BLaER1 treated with 17β-estradiol and CSF1 and Interleukin-3, amounts not matched to agents 10 nM and 100 nM (cell line): ENCODE measurements around the gene ST6GALNAC1.
A peak's percentile ranks its signal among the peaks of the same experiment; 100 is the strongest.

Experiments
- H3K27ac ChIP-seq, 11 experiments: shearing (Covaris generic); formaldehyde crosslinking; 2 replicates each; pipeline ENCODE4 v1.8.1; 2022
- H3K27me3 ChIP-seq, 11 experiments: shearing (Covaris generic); formaldehyde crosslinking; 2 replicates each; pipeline ENCODE4 v1.8.1; 2022
- H3K36me3 ChIP-seq, 11 experiments: shearing (Covaris generic); formaldehyde crosslinking; 2 replicates each; pipeline ENCODE4 v1.8.1; 2022
- H3K4me1 ChIP-seq, 10 experiments: shearing (Covaris generic); formaldehyde crosslinking; 2 replicates each; pipeline ENCODE4 v1.8.1; 2022
- H3K4me2 ChIP-seq, 11 experiments: shearing (Covaris generic); formaldehyde crosslinking; 2 replicates each; pipeline ENCODE4 v1.8.1; 2022
- H3K4me3 ChIP-seq, 10 experiments: shearing (Covaris generic); formaldehyde crosslinking; 2 replicates each; pipeline ENCODE4 v1.8.1; 2022
- H3K9ac ChIP-seq, 11 experiments: shearing (Covaris generic); formaldehyde crosslinking; 2 replicates each; pipeline ENCODE4 v1.8.1; 2022
- H3K9me3 ChIP-seq, 11 experiments: shearing (Covaris generic); formaldehyde crosslinking; replicated peaks in 1 of 11; 2 replicates each; pipeline ENCODE4 v1.8.1; 2022
- H4K20me1 ChIP-seq, 11 experiments: shearing (Covaris generic); formaldehyde crosslinking; 2 replicates each; pipeline ENCODE4 v1.8.1; 2022
- Cebpa-rat ChIP-seq, 11 experiments: shearing (Covaris generic); IDR thresholded peaks; 2 replicates each; pipeline ENCODE4 v1.8.1; 2022

The ST6GALNAC1 gene

DNA sequence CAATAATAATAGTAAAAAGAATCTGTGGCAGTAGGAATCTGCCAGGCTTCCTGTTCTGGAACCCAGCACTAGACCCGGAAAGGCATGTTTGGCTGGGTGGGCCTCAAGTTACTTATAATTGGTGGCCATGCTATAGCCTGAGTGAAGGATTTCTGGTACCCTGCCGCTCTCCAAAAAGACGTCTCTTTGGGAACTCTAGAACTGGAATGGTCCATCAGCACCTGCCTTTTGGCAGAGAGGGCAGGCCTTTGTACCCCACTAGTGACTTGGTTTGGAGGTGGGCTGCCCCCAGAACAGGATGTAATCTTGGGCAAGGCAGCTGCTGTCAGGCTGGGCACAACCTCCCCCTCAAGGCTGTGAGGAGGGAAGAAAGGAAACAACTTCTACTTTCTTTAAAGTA is 29.3 kb upstream of the ST6GALNAC1 start:
- Histone ChIP-seq H3K9ac (no peak overlapping the region), H3K4me2 (peak overlapping the region; percentile 84 to 96 (median 90)), H3K9me3 (peaks cover 0 to 20% (median 8%) of the 10 kb centered on the region in 11 experiments; a peak in 11 of 22 replicates), H3K4me3 (peak overlapping the region in 3 of 10 experiments; percentile 68 to 72 (median 71); a peak in 5 of 20 replicates), H3K36me3 (no peaks in the 10 kb centered on the region), H4K20me1 (no peaks in the 10 kb centered on the region), H3K4me1 (peaks cover 22 to 47% (median 39%) of the 10 kb centered on the region in 10 experiments), H3K27ac (peak overlapping the region in 3 of 11 experiments; percentile 4 to 76 (median 29); a peak in 1 of 22 replicates), H3K27me3 (no peaks in the 10 kb centered on the region)
- no peak for TF ChIP-seq Cebpa-rat (IDR thresholded peaks at IDR 0.05)

DNA sequence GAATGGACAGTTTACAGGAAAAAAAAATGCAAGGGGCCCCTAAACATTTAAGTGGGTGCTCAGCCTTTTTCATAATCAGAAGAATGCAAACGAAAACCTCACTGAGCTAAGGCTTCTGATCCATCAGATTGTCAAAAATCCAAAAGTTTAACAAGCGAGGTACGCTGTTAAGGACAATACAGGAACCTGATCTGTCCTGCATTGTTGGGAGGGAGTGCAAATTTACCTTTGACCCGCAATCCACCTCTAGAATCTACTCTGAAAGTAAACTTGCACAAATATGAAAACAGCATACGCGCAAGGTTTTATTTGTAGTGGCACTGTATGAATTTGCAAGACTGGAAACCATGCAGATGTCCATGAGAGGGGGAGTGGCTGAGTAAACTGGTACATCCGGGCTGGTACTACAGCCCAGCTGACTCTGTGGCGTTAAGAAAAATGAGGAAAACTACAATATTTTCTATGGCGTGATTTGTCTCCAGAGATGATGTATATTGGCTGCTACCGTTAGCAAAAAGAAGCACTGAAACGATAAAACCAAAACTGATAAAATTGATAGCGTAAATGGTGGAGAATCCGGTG is 28.8 kb upstream of the ST6GALNAC1 start:
- Histone ChIP-seq H3K4me1 (peaks cover 17 to 43% (median 35%) of the 10 kb centered on the region in 10 experiments), H4K20me1 (no peaks in the 10 kb centered on the region), H3K4me3 (peak overlapping the region; percentile 64 to 78 (median 71)), H3K36me3 (no peaks in the 10 kb centered on the region), H3K4me2 (peak overlapping the region; percentile 84 to 96 (median 90)), H3K9ac (peak overlapping the region; percentile 74 to 85 (median 82)), H3K27me3 (no peaks in the 10 kb centered on the region), H3K9me3 (peaks cover 0 to 20% (median 8%) of the 10 kb centered on the region in 11 experiments; a peak in 11 of 22 replicates), H3K27ac (peak overlapping the region; percentile 56 to 86 (median 79))
- no peak for TF ChIP-seq Cebpa-rat (IDR thresholded peaks at IDR 0.05)

DNA sequence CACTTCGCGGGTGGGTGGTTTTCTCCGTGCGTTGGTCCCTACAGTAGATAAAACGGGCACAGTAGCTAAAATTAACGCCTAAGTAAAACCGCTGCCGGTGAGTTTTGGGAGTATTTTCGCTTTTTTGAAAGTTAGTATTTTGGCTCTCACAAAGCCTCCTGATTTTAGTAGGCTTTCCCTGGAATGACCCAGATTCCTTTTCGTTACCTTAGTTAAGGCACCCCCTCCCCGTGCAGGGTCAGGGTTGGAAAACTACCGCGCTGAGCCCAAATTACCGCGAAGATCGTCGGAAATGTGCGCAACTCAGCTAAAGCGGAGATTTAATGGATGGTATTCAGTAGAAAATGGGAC is 28.3 kb upstream of the ST6GALNAC1 start:
- H3K4me3 ChIP-seq = peak overlapping the region; percentile 64 to 78 (median 71)
- no peaks in the 10 kb centered on the region for H3K36me3 ChIP-seq
- H3K9me3 ChIP-seq = peaks cover 0 to 20% (median 8%) of the 10 kb centered on the region in 11 experiments; a peak in 11 of 22 replicates
- peak overlapping the region; percentile 74 to 85 (median 82) for H3K9ac ChIP-seq
- H3K4me2 ChIP-seq = peak overlapping the region; percentile 84 to 96 (median 90)
- TF ChIP-seq Cebpa-rat (IDR thresholded peaks at IDR 0.05) = no peak
- H3K27ac ChIP-seq = peak overlapping the region; percentile 56 to 86 (median 79)
- H4K20me1 ChIP-seq = no peaks in the 10 kb centered on the region
- peaks cover 17 to 43% (median 30%) of the 10 kb centered on the region in 10 experiments for H3K4me1 ChIP-seq
- H3K27me3 ChIP-seq = no peaks in the 10 kb centered on the region

DNA sequence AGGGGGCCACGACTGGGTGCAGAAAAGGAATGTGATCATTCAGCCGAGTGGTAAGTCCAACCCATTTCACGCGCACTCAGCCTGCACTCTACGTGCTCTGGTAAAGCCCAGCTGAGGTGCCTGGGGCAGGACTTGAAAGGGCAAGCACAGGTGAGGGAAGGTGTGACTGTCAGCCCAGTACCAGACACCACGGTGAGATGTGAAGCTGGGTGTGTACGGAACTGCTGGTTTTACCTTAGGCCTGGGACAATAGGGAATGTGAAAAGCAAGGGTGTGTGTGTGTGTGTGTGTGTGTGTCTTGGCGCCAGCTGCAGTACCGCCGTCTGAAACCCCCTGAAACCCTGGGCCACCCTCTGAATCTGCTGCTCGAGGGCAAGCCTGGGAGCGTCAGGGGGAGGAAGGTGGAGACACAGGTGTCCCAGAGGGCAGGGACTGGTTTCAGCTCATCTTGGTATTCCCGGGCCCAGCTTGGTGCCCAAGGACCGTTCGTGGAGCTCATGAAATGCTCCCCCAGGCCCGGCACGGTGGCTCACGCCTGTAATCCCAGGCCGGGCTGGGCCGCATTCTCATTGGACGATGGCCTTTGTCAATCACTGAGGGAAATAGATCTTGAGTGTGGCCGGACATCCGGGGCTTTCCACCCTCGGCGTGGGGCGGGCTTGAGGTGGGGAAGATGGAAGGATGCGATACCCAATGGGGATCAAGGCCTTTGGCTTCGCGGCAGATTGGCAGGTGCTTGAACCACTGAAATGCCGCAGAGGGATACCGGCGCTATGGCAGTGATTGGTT is 27.8 kb upstream of the ST6GALNAC1 start:
- Histone ChIP-seq H3K4me3 (peak overlapping the region; percentile 64 to 78 (median 71)), H3K27ac (peak overlapping the region; percentile 64 to 86 (median 79))
- no peak for TF ChIP-seq Cebpa-rat (IDR thresholded peaks at IDR 0.05)

DNA sequence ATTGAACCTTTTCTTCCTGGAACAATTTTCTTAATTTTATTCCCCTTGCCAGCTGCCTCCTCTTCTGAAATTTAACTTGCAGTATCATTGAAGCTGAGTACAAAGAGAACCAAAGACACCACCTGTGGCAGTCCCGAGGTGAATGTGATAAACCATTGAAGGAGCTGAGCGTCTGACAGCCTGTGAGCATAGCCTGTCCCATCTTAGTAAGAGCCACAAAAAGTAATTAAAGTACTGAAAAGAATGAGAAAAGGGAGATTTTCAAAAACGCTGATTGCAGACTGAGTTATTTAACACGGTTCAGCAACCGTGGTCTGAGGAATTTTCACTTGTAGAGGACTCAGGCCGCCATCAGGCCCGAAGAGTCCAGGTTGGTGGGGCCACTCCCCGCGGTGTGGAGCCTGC is 27.2 kb upstream of the ST6GALNAC1 start:
- H3K27me3 ChIP-seq = no peaks in the 10 kb centered on the region
- no peaks in the 10 kb centered on the region for H4K20me1 ChIP-seq
- H3K9me3 ChIP-seq = peaks cover 0 to 20% (median 8%) of the 10 kb centered on the region in 11 experiments; a peak in 11 of 22 replicates
- peak overlapping the region in 2 of 11 experiments; percentile 68 to 79; a peak in 2 of 22 replicates for H3K9ac ChIP-seq
- H3K4me3 ChIP-seq = peak overlapping the region in 4 of 10 experiments; percentile 49 to 72 (median 68); a peak in 7 of 20 replicates
- no peak for TF ChIP-seq Cebpa-rat (IDR thresholded peaks at IDR 0.05)
- H3K36me3 ChIP-seq = no peaks in the 10 kb centered on the region
- peaks cover 17 to 40% (median 27%) of the 10 kb centered on the region in 10 experiments for H3K4me1 ChIP-seq
- H3K27ac ChIP-seq = peak overlapping the region in 6 of 11 experiments; percentile 75 to 86 (median 84); a peak in 9 of 22 replicates
- peak overlapping the region; percentile 55 to 89 (median 80); a peak in 21 of 22 replicates for H3K4me2 ChIP-seq

More for the DNA sequence above, 27.8 kb upstream of the ST6GALNAC1 start:
- Histone ChIP-seq H3K27me3 (no peaks in the 10 kb centered on the region), H3K4me2 (peak overlapping the region; percentile 63 to 96 (median 87)), H3K36me3 (no peaks in the 10 kb centered on the region), H3K9ac (peak overlapping the region; percentile 74 to 85 (median 82)), H4K20me1 (no peaks in the 10 kb centered on the region), H3K4me1 (peaks cover 17 to 40% (median 27%) of the 10 kb centered on the region in 10 experiments), H3K9me3 (peaks cover 0 to 20% (median 8%) of the 10 kb centered on the region in 11 experiments; a peak in 11 of 22 replicates)

DNA sequence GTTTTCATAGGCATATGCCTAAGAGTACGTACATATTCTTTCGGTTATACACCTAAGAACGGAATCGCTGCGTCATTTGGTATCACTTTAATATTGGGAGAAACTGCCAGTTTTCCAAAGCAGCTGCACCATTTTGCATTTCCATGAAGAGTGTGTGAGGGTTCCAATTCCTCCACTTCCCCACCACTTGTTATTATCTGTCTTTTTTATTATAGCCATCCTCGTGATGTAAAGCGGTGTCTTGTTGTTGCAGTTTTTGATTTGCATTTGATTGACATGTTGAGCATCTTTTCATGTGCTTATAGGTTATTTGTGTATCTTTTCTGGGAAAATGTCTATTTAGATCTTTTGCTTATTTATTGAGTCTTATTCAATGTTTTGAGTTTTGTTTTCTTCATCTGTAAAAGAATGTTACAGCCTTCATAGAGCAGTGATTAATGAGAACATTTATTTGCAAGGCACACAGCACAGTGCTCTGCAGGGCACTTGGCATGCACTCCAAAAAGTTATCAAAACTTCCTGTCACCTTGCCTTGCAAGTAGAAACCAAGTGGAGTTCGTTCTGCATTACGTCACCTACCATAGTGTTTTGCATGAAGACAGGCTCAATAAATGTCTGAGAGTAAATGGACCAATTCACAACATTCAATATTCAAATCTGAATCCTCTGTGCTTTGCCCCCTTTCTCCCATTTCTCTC is 26.6 kb upstream of the ST6GALNAC1 start:
- peaks cover 17 to 40% (median 27%) of the 10 kb centered on the region in 10 experiments for H3K4me1 ChIP-seq
- no peaks in the 10 kb centered on the region for H3K36me3 ChIP-seq
- no peak overlapping the region for H3K4me3 ChIP-seq
- no peak overlapping the region for H3K27ac ChIP-seq
- TF ChIP-seq Cebpa-rat (IDR thresholded peaks at IDR 0.05) = no peak
- H3K9ac ChIP-seq = no peak overlapping the region
- no peaks in the 10 kb centered on the region for H4K20me1 ChIP-seq
- H3K9me3 ChIP-seq = peaks cover 0 to 20% (median 8%) of the 10 kb centered on the region in 11 experiments; a peak in 11 of 22 replicates
- no peak overlapping the region; a peak in 1 of 22 replicates for H3K4me2 ChIP-seq
- no peaks in the 10 kb centered on the region for H3K27me3 ChIP-seq

DNA sequence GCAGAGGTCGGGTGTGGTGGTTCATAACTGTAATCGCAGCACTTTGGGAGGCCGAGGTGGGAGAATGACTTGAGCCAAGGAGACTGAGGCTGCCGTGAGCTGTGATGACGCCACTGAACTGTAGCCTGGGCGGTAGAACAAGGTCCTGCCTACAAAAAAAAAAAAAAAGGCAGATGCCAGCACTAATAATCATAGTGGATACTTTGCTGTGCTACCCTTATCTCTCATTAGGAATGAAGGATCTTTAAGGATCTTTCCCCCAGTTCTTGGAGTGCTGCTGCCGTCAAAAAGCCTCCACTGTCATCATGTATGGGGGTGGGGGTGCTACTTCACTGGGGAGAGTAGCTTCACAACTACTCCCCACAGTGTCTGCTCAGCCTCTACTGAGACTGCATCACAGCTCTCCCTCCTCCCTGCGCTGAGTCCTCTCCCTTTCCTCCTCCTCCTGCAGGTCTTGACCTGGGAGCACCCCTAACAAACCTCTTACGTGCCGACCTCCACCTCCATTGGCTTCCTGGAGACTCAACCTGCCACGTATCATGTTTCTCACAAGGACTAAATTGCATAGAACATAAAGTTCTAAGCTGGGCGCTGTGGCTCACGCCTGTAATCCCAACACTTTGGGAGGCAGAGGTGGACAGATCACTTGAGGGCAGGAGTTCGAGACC is 24.4 kb upstream of the ST6GALNAC1 start:
- Histone ChIP-seq H3K9me3 (peaks cover 0 to 15% (median 8%) of the 10 kb centered on the region in 11 experiments; a peak in 11 of 22 replicates), H3K27me3 (no peaks in the 10 kb centered on the region)

DNA sequence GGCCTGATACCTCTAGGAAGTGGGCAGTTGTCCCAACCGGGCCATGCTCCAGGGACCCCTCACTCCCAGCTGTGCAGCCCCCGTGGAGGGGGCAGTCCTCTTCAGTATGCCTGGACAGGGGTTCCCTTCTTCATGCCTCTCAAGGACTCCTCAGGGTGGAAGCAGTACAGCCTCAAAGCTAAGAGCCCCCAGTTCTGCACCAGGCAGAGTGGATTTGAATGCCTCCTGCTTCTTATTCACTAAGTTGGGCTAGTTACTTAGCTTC is 23.9 kb upstream of the ST6GALNAC1 start:
- Histone ChIP-seq H3K4me2 (no peak overlapping the region), H3K4me3 (no peak overlapping the region), H3K9ac (no peak overlapping the region), H3K27ac (no peak overlapping the region), H3K9me3 (peaks cover 0 to 15% (median 8%) of the 10 kb centered on the region in 11 experiments; a peak in 11 of 22 replicates), H3K4me1 (peaks cover 9 to 24% (median 15%) of the 10 kb centered on the region in 10 experiments), H3K36me3 (no peaks in the 10 kb centered on the region), H3K27me3 (no peaks in the 10 kb centered on the region), H4K20me1 (no peaks in the 10 kb centered on the region)
- no peak for TF ChIP-seq Cebpa-rat (IDR thresholded peaks at IDR 0.05)

More for the DNA sequence above, 24.4 kb upstream of the ST6GALNAC1 start:
- peaks cover 14 to 29% (median 20%) of the 10 kb centered on the region in 10 experiments for H3K4me1 ChIP-seq
- H3K4me2 ChIP-seq = no peak overlapping the region
- H3K27ac ChIP-seq = no peak overlapping the region
- H3K4me3 ChIP-seq = no peak overlapping the region
- no peaks in the 10 kb centered on the region for H3K36me3 ChIP-seq
- H3K9ac ChIP-seq = no peak overlapping the region
- no peak for TF ChIP-seq Cebpa-rat (IDR thresholded peaks at IDR 0.05)
- no peaks in the 10 kb centered on the region for H4K20me1 ChIP-seq
